ENCODE results near the gene PRPF31. TPM values are rescaled to one million over a fixed set of nuclear protein-coding genes. Genes with fewer than 3 reads are reported as not detected.

Gene PRPF31
- polyA plus RNA-seq, 1 donor (not counting 4 experiments of a cell fraction or from before 2014, with no cell fraction given): 42.2 TPM

DNA sequence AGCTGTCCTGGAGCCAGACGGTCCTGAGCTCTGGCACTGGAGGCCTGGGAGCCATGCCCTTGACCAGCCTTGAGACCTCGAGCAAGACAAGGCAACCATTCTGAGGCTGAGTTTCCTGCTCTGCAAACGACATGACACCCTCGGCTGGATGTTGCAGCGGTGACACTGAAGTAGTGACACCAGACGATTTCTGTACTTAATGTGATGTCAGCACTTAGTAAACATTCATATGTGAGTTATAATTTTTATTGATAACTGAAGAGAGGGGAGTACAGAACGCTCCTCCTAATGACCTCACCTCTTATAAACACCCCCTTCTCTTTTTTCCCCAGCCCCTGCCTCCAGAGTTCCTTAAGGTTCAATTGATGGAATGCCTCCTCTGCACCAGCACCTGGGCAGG lies 7.1 kb upstream of the PRPF31 start:
- FAIRE-seq (no peak), DNase-seq (ENCODE audit: low read depth, low spot score) (no peak)
- H3K27me3 ChIP-seq (ENCODE audit: control insufficient read depth, extremely low read depth, insufficient read depth, low read length): no peaks in the 10 kb centered on the region
- peaks cover 15 to 23% of the 10 kb centered on the region in 2 experiments for H3K36me3 ChIP-seq (ENCODE audit: control insufficient read depth in 2 of 2, extremely low read depth in 1 of 2, insufficient read depth in 2 of 2, low read length in 2 of 2)
- dilution Hi-C loops (cut with MboI; ENCODE audit: extremely low pct_ligation_motif_present, low sequenced_read_pairs): no loop called here
- H2AFZ ChIP-seq (ENCODE audit: control insufficient read depth, low read length): no peak overlapping the region
- peaks cover 3% of the 10 kb centered on the region for H4K20me1 ChIP-seq (ENCODE audit: control insufficient read depth, extremely low read depth, insufficient read depth, low read length)
- no peaks in the 10 kb centered on the region for H3K9me3 ChIP-seq (ENCODE audit: control insufficient read depth, low read depth, low read length)
- H3K27ac ChIP-seq (ENCODE audit: control insufficient read depth, insufficient read depth, low read length): no peak overlapping the region
- no peak overlapping the region for H3K9ac ChIP-seq (ENCODE audit: control insufficient read depth, extremely low read depth, insufficient read depth, low read length)
- H3K9me1 ChIP-seq (ENCODE audit: control insufficient read depth, extremely low read depth, insufficient read depth, low read length): no peaks in the 10 kb centered on the region
- H3K4me2 ChIP-seq (ENCODE audit: control insufficient read depth, extremely low read depth, insufficient read depth, low read depth, low read length): no peak overlapping the region
- no peak overlapping the region for H3K4me3 ChIP-seq (ENCODE audit: control insufficient read depth in 2 of 3, extremely low read depth in 1 of 3, insufficient read depth in 2 of 3, low read depth in 1 of 3, low read length in 3 of 3)
- TF ChIP-seq EZH2 (IDR thresholded peaks at IDR 0.05; ENCODE audit: low read length): no peak
- TF ChIP-seq, protein P1, sequence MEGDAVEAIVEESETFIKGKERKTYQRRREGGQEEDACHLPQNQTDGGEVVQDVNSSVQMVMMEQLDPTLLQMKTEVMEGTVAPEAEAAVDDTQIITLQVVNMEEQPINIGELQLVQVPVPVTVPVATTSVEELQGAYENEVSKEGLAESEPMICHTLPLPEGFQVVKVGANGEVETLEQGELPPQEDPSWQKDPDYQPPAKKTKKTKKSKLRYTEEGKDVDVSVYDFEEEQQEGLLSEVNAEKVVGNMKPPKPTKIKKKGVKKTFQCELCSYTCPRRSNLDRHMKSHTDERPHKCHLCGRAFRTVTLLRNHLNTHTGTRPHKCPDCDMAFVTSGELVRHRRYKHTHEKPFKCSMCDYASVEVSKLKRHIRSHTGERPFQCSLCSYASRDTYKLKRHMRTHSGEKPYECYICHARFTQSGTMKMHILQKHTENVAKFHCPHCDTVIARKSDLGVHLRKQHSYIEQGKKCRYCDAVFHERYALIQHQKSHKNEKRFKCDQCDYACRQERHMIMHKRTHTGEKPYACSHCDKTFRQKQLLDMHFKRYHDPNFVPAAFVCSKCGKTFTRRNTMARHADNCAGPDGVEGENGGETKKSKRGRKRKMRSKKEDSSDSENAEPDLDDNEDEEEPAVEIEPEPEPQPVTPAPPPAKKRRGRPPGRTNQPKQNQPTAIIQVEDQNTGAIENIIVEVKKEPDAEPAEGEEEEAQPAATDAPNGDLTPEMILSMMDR (optimal IDR thresholded peaks at IDR 0.05 in 1 of 3, IDR thresholded peaks at IDR 0.05 in 1 of 3, conservative IDR thresholded peaks at IDR 0.05 in 1 of 3; ENCODE audit: extremely low read depth in 1 of 3, insufficient read depth in 2 of 3, low read length in 3 of 3): no peak
- H3K4me1 ChIP-seq (ENCODE audit: control insufficient read depth, extremely low read depth, insufficient read depth, low read length): no peaks in the 10 kb centered on the region
- H3K79me2 ChIP-seq (ENCODE audit: control insufficient read depth, insufficient read depth, low read length): peaks cover 9% of the 10 kb centered on the region

DNA sequence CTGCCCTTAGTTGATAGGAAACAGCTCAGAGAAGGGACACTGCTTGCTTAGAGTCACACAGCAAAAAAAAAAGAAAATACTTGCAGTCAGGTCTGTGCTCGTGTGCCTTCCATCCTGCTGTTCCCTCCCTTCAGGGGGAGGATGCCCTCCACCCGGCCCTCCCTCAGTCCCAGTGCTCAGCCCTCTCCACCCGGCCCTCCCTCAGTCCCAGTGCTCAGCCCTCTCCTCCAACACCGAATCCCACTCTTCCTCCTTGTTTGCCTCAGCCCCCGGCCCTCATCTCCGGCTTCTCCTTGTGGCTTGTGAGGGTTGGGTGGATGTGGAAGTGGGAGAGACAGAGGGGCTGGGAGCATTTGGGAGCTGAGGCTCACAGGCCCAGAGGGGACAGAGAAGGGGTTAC lies 5.9 kb upstream of the PRPF31 start:
- no peak for FAIRE-seq
- H3K9ac ChIP-seq (ENCODE audit: control insufficient read depth, extremely low read depth, insufficient read depth, low read length): no peak overlapping the region
- H3K9me1 ChIP-seq (ENCODE audit: control insufficient read depth, extremely low read depth, insufficient read depth, low read length): no peaks in the 10 kb centered on the region
- peaks cover 6% of the 10 kb centered on the region for H3K79me2 ChIP-seq (ENCODE audit: control insufficient read depth, insufficient read depth, low read length)
- DNase-seq (ENCODE audit: low read depth, low spot score): no peak
- H3K27me3 ChIP-seq (ENCODE audit: control insufficient read depth, extremely low read depth, insufficient read depth, low read length): no peaks in the 10 kb centered on the region
- H3K36me3 ChIP-seq (ENCODE audit: control insufficient read depth in 2 of 2, extremely low read depth in 1 of 2, insufficient read depth in 2 of 2, low read length in 2 of 2): peaks cover 15 to 23% of the 10 kb centered on the region in 2 experiments
- H3K9me3 ChIP-seq (ENCODE audit: control insufficient read depth, low read depth, low read length): no peaks in the 10 kb centered on the region
- H2AFZ ChIP-seq (ENCODE audit: control insufficient read depth, low read length): no peak overlapping the region
- no peak overlapping the region for H3K4me3 ChIP-seq (ENCODE audit: control insufficient read depth in 2 of 3, extremely low read depth in 1 of 3, insufficient read depth in 2 of 3, low read depth in 1 of 3, low read length in 3 of 3)
- H3K4me1 ChIP-seq (ENCODE audit: control insufficient read depth, extremely low read depth, insufficient read depth, low read length): peaks cover 4% of the 10 kb centered on the region
- no peak for TF ChIP-seq EZH2 (IDR thresholded peaks at IDR 0.05; ENCODE audit: low read length)
- TF ChIP-seq, protein P1 (optimal IDR thresholded peaks at IDR 0.05 in 1 of 3, IDR thresholded peaks at IDR 0.05 in 1 of 3, conservative IDR thresholded peaks at IDR 0.05 in 1 of 3; ENCODE audit: extremely low read depth in 1 of 3, insufficient read depth in 2 of 3, low read length in 3 of 3): no peak
- no peak overlapping the region for H3K27ac ChIP-seq (ENCODE audit: control insufficient read depth, insufficient read depth, low read length)
- peaks cover 3% of the 10 kb centered on the region for H4K20me1 ChIP-seq (ENCODE audit: control insufficient read depth, extremely low read depth, insufficient read depth, low read length)
- dilution Hi-C loops (cut with MboI; ENCODE audit: extremely low pct_ligation_motif_present, low sequenced_read_pairs): no loop called here
- H3K4me2 ChIP-seq (ENCODE audit: control insufficient read depth, extremely low read depth, insufficient read depth, low read depth, low read length): no peak overlapping the region

Measured in keratinocyte (primary cell).